NCI-H510A (cell line): Measurements from ENCODE around the gene CCN2.

Source experiments
- DNase-seq: peaks from one replicate; lab custom pipeline; 2025; lab: John Stamatoyannopoulos, UW

The CCN2 gene, protein sequence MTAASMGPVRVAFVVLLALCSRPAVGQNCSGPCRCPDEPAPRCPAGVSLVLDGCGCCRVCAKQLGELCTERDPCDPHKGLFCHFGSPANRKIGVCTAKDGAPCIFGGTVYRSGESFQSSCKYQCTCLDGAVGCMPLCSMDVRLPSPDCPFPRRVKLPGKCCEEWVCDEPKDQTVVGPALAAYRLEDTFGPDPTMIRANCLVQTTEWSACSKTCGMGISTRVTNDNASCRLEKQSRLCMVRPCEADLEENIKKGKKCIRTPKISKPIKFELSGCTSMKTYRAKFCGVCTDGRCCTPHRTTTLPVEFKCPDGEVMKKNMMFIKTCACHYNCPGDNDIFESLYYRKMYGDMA

GRCh38 chr6:131950767-131951575 lies at the start of gene CCN2:
Gene CCN2, minus strand, starts transcription at chr6:131951372. Its CDS starts 200 bp downstream, at chr6:131951172.
- no peak for DNase-seq

DNA sequence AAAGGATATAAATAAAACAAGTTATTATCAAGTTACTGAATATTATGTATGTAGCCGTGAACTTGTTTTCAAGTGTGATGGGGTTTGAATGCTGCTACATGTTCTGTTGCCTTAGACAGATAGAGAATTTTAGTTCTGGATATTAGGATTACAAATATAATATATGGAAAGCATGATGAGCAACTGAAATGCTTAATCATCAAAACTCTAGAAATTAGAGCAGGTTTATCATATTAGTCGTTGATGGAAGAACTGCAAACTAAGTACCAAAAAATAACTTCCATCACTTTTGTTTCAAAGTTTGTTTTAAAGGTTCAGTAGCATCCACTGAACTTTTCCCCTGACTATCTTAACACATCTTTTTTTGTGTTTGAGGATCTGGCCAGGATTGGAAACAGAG lies 49.1 kb upstream of the CCN2 start:
- DNase-seq, result no peak

GRCh38 chr6:131999545-132000146 lies 48.5 kb upstream of the CCN2 start:
- DNase-seq, result no peak

DNA sequence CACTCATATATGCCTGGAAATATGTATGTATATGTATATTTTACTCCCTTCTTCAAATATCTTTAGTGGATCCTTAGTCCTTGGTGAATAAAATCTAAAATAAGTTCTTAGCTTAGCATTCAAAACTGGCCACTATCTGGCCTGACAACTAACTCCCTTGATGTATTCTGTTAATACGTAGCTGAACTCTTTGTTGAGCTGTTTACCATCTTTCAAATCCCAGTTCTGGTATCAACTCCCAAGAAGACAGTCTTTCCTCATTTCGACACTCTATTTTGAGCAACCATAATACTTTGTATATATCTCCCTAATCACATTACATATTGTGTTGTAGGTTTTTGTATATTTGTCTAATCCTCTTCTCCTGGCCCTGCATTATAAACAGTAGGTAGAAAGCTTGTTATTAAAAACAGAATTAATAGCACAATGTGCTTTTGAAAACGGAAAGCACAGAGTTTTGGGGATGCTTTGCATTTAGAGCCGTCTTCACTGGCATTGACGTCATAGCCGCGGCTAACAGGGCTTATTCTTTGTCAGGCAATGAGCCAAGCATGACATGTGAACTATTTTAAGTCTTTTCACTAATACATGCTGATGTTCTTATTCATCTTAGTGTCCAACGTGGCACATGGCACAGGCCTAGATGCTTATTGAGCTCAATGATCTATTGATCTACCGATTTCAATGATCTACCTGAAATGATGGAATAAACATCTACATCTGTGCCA lies 47.2 kb upstream of the CCN2 start:
- no peak for DNase-seq

DNA sequence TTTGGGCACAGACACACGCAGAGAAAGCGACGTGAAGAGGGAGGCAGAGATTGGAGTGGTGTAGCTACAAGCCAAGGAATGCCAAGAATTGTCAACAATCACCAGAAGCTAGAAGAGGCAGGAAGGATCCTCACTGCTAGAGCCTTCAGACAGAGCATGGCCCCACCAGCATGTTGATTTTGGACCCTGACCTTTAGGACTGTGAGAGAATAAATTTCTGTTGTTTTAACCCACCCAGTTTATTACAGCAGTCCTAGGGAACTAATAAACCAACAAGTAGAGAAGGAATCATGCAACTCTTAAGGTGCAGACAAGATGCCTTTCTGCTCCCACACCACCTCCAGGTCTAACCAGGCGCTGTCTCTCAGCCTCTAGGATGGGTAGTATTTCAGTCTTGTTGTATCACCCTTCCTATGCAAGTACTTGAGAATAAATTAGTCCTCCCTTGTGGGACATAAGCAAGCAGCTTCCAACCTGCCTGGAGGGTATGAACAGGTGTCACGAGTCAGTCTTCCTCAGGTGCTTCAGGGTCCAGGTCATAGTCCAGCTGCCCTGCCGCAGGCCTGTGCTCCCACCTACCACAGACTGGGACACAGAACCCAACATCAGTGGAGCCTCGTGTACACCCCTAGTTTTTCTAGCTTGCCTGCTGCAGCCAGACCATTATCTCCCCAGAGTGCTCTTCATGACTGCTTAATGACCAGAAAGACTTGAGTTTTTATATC lies 46.4 kb upstream of the CCN2 start:
- DNase-seq, result no peak

- no peak for DNase-seq
Observed at GRCh38 chr6:131995917-131996316, 44.7 kb upstream of the CCN2 start.

DNA sequence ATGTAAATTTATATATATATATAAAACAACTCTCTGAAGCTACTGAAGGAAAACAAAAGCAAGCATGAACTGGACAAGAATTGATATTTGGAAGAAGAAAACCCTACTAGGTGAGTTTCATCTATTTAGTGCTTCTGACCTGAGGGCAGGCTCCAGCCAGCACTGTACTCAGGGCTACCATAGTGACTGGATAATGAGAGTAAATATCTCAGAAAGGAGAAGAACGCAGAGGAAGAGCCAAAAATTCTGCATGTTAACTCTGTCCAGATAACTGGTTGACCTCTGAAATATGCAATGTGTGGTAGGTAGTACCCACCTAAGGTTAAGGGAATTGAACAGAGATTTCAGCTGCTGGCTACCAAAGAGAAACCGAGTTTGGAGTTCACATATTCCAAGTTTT lies 41.4 kb upstream of the CCN2 start:
- no peak for DNase-seq

- DNase-seq, result no peak
Observed at GRCh38 chr6:131989036-131989435, 37.9 kb upstream of the CCN2 start.

DNA sequence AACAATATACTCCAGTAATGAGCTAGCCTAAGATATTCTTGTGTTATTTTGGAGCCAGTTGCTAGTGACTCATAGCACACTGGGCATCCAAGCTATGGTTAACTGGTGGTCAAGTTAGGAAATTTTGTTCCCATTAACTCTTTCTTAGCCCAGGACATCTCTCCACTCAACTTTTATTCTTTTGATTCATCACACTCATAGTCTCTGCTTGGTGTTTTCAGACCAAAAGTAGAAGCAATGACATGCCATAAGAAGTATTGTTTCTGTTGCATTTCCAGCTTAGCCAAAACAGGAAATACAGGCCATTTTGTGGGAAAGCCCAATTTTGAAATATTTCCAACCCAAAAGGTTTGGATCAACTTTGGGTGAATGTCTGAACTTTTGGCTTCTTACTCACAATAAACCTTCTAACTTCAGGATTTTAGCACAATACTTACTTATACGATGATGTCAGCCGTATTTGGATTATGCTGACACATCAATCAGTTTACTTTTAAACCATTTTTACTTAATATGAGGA lies 31.6 kb upstream of the CCN2 start:
- DNase-seq, result no peak

GRCh38 chr6:131981624-131981978 lies 30.4 kb upstream of the CCN2 start:
- DNase-seq, result no peak

GRCh38 chr6:131980791-131981623 lies 29.8 kb upstream of the CCN2 start:
- DNase-seq, result no peak

DNA sequence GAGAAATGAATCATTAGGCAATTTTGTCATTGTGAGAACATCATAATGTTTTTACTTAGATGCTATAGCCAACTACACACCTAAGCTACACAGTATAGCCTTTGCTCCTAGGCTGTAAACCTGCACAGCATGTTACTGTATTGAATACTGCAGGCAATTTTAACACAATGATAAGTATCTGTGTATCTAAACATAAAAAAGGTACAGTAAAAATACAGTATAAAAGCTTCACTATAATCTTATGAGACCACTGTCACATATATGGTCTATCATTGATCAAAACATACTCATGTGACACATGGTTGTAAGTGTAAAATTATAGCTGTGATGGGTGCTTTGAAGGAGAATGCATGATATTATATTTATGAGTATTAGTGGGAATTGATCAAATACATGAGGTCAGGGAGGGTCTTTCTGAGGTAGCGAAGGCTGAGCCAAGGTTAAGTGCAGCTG lies 29.2 kb upstream of the CCN2 start:
- DNase-seq, result no peak

DNA sequence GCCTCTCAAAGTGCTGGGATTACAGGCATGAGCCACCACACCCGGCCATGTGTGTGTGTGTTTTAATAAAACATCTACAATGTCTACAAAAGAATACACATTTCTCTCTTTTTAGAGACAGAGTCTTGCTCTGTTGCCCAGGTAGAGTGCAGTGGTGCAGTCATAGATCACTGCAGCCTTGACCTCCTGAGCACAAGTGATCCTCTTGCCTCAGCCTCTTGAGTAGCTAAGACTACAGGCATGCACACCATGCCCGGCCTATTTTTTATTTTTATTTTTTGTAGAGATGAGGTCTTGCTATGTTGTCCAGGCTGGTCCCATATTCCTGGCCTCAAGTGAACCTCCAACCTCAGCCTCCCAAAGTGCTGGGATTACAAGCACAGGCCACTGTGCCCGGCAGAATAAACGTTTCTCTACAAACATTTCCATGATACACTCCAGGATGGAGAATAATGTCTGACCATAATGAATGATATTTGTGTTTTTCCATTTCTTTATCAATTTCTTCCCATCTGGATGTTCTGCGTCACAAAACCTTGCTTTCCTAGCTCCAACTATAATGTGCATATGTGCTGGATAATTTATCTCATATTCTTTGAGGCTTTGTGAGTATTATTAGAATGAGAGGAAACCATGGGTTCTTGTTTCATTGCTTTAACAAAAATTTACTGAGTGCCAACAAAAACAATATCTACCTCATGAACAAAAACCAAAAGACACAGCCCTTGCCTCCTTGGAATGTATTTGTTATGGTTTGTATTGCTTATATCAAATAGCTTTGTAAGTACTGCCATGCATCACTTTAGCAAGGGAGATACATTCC lies 28.6 kb upstream of the CCN2 start:
- DNase-seq, result no peak

DNA sequence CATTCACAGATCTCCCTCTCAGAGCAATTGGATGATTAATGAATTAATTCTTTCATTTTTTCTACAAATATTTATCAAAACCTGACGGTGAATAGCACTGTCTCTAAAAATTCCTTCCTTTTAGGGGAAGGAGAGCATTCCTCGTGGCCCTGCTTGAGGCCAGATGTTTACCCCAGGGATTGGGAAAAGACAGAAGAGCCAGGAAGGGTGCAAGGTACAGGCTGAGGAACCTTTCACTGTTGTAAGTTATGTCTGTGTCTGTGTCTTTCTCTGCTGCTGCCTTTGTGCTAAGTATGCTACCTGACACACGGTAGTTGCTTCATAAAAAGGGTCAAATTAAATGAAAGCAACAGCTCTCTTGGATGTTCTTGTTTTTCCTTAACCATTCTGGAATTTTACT lies 27.4 kb upstream of the CCN2 start:
- DNase-seq, result no peak

DNA sequence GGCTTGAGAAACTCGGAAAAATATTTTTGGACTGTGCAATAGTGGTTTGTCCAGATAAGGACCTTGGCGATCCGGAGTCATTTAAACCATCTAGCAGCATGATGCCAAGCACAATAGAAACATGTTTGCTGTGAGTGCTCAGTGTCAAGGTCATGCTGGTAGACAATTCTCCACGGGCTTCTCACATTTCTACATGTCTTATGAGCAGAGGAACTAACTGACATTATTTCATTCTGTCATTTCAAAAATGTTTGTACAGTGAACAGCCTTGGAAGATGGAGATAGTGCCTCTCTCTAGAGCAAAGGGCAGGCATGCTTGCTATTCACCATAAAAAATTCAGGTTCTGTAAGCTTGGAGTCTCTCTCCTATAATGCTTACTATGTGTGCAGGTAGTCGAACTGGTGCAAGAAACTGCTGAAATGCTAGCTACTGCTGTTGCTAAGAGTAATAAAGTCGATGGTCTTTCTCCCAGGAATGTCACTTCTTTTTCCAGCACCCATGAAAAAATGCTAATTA lies 25.4 kb upstream of the CCN2 start:
- DNase-seq, result no peak

GRCh38 chr6:131972741-131973140 lies 21.6 kb upstream of the CCN2 start:
- DNase-seq, result no peak

DNA sequence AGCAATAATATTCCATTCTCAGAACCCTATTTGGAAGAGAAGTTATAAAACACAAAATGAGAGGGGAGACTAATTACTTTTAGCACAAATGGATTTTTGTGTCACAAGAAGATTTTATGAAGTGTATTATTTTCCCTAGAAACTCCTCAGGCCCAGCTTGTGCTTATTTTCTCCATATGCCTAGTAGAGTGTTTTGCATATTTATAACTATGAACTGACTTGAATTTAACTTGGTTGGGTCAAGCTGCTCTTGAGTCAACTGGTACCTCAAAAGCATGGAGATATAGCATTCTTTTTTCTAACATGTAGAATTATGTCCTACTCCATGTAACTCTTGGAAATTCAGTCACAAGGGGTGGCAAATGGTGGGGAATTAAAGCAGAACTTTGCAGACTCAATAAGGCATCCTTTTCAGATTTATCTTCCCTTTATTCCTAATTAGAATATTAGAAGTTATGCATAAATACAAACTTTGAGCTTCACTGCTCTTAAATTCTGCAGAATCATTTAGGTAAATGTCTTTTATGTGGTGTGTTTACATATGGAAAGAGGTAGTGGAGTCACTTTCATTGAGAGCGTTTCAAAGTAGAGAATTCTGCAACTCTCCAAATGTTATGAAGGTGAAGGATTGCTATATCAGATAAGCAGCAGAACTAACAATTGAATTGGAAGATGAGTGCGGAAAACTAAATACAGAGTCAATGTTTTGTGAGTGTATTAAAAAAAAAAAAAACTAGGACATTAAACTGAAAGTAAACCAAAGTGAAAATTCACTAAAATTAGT lies 19.1 kb upstream of the CCN2 start:
- no peak for DNase-seq

DNA sequence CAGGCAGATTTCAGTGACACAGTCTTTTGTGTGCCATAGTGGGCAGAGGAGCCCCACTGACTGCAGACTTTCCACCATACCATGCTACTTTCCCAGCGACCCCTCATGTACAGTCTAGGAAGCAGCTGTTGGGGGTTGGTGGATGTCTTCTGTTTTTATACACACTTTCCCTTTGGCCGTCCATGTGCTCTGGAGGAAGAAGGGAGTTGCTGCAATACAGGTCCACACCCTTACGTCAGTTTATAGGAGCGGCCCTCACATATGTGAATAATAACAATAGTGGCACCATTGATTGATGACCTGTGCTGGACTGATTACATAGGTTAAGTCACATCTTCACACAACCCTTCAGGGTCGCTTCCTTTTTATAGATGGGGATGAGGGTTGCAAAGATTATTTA lies 17.5 kb upstream of the CCN2 start:
- DNase-seq, result no peak

DNA sequence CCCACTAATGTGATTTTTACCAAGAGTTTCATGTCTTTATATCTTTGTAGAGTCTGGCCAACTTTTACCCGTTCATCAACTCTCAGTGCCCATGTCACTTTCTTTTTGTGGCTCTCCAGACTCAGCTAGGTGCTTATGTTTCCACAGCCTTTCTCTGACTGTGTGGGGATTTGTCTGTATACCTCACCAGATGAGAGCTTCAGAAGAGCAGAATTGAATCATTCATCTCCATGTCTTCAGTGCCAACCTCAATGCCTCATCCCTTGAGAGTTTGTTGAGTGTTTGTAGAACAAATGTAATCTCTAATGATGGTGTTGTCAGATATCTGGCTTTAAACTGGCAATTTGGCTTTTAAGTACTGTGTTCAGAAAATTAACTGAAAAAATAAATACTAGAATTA lies 16.8 kb upstream of the CCN2 start:
- no peak for DNase-seq
